ENCODE data around the gene TCP1.
"Not testable (repeated sequence)": the region's sequence is repeated elsewhere in the genome, so short reads cannot be mapped to it uniquely, and the experiment has no call there.

The TCP1 gene

DNA sequence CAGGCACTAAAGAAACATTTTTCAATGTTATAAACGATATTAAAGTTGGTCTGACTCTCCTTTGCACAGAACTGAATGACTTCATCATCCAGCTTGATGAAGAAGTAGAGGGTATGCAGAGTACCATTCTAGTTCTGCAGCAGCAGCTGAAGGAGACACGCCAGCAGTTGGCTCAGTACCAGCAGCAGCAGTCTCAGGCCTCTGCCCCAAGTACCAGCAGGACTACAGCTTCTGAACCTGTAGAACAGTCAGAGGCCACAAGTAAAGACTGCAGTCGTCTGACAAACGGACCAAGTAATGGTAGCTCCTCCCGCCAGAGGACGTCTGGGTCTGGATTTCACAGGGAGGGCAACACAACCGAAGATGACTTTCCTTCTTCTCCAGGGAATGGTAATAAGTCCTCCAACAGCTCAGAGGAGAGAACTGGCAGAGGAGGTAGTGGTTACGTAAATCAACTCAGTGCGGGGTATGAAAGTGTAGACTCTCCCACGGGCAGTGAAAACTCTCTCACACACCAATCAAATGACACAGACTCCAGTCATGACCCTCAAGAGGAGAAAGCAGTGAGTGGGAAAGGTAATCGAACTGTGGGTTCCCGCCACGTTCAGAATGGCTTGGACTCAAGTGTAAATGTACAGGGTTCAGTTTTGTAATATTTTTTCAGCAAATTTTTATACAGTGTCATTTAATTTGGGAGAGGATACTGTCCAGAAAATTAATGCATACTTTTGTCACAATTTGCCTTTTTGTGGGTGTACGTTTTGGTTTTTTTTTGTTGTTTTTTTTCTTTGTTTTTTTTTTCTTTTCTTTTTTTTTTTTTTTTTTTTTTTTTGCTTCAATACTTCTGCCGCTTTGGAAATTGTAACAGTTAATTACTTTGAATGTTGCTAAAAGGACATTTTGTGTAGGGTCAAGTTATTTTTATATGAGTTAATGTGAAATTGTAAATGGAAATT is 34.2 kb downstream of the TCP1 start:
- H3K4me2 ChIP-seq (ENCODE audit: low read length): no peak overlapping the region
- no peaks in the 10 kb centered on the region for H3K4me1 ChIP-seq (ENCODE audit: low read length)
- H3K27me3 ChIP-seq (ENCODE audit: low read depth, low read length): no peaks in the 10 kb centered on the region
- H3K9ac ChIP-seq (ENCODE audit: low read length): no peak overlapping the region
- peaks cover 15% of the 10 kb centered on the region; the same call in 1 of the 2 replicates for H3K79me2 ChIP-seq (ENCODE audit: low read length)
- no peak overlapping the region for H3K27ac ChIP-seq (ENCODE audit: low read length)
- no peaks in the 10 kb centered on the region for H4K20me1 ChIP-seq (ENCODE audit: insufficient read depth, low read length)
- no peaks in the 10 kb centered on the region for H3K9me3 ChIP-seq (ENCODE audit: insufficient read depth, low read length)
- H3K36me3 ChIP-seq (replicated peaks; ENCODE audit: low read depth, low read length): peaks cover 41% of the 10 kb centered on the region
- TF ChIP-seq CTCF (IDR thresholded peaks at IDR 0.05; ENCODE audit: low read depth, low read length) (no peak), EZH2phosphoT487 (IDR thresholded peaks at IDR 0.05; ENCODE audit: low read depth) (no peak)
- no peak overlapping the region for H2AFZ ChIP-seq (ENCODE audit: low read depth, low read length)
- no peak overlapping the region for H3K4me3 ChIP-seq (ENCODE audit: low read length)

- Histone ChIP-seq H3K9ac (ENCODE audit: low read length) (no peak overlapping the region), H3K27ac (ENCODE audit: low read length) (no peak overlapping the region), H3K27me3 (ENCODE audit: low read depth, low read length) (no peaks in the 10 kb centered on the region), H3K36me3 (replicated peaks; ENCODE audit: low read depth, low read length) (peaks cover 41% of the 10 kb centered on the region), H4K20me1 (ENCODE audit: insufficient read depth, low read length) (no peaks in the 10 kb centered on the region), H3K9me3 (ENCODE audit: insufficient read depth, low read length) (no peaks in the 10 kb centered on the region), H3K4me2 (ENCODE audit: low read length) (no peak overlapping the region), H3K4me1 (ENCODE audit: low read length) (no peaks in the 10 kb centered on the region), H2AFZ (ENCODE audit: low read depth, low read length) (no peak overlapping the region), H3K4me3 (ENCODE audit: low read length) (no peak overlapping the region), H3K79me2 (ENCODE audit: low read length) (peaks cover 15% of the 10 kb centered on the region; the same call in 1 of the 2 replicates)
- TF ChIP-seq EZH2phosphoT487 (IDR thresholded peaks at IDR 0.05; ENCODE audit: low read depth): no peak
- TF ChIP-seq CTCF (IDR thresholded peaks at IDR 0.05; ENCODE audit: low read depth, low read length): no peak
These were observed 35.0 kb downstream of the TCP1 start for GRCh38 chr6:159754401-159754800.

- Histone ChIP-seq H3K4me3 (ENCODE audit: low read length) (no peak overlapping the region), H3K36me3 (replicated peaks; ENCODE audit: low read depth, low read length) (peaks cover 36% of the 10 kb centered on the region), H2AFZ (ENCODE audit: low read depth, low read length) (no peak overlapping the region), H3K79me2 (ENCODE audit: low read length) (peaks cover 13% of the 10 kb centered on the region; the same call in 1 of the 2 replicates), H3K4me1 (ENCODE audit: low read length) (no peaks in the 10 kb centered on the region), H3K9me3 (ENCODE audit: insufficient read depth, low read length) (no peaks in the 10 kb centered on the region), H4K20me1 (ENCODE audit: insufficient read depth, low read length) (no peaks in the 10 kb centered on the region), H3K4me2 (ENCODE audit: low read length) (no peak overlapping the region), H3K9ac (ENCODE audit: low read length) (no peak overlapping the region), H3K27me3 (ENCODE audit: low read depth, low read length) (no peaks in the 10 kb centered on the region), H3K27ac (ENCODE audit: low read length) (no peak overlapping the region)
- TF ChIP-seq CTCF (IDR thresholded peaks at IDR 0.05; ENCODE audit: low read depth, low read length): no peak
- no peak for TF ChIP-seq EZH2phosphoT487 (IDR thresholded peaks at IDR 0.05; ENCODE audit: low read depth)
These were observed 36.1 kb downstream of the TCP1 start for GRCh38 chr6:159753081-159753872.

DNA sequence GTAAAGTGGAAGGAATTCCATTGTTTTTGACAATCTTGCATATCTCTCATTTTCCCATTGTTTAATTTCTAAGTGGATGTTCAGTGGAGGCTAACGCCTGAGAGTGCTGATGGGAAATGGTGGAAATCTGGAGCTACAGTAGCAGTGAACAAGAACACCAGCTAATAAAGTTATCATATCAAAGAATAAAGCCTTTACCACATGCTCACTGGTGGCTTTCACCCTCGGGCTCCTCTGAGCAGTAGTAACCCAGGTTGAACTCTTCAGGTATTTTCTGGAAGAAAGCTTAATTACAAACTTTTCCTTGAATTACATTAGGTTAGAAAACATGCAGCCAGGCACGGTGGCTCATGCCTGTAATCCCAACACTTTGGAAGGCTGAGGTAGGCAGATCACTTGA is 38.0 kb downstream of the TCP1 start:
- no peak for TF ChIP-seq EZH2phosphoT487 (IDR thresholded peaks at IDR 0.05; ENCODE audit: low read depth)
- H3K4me2 ChIP-seq (ENCODE audit: low read length): no peak overlapping the region
- peaks cover 10% of the 10 kb centered on the region; the same call in 1 of the 2 replicates for H3K79me2 ChIP-seq (ENCODE audit: low read length)
- no peak overlapping the region for H3K9ac ChIP-seq (ENCODE audit: low read length)
- H4K20me1 ChIP-seq (ENCODE audit: insufficient read depth, low read length): no peaks in the 10 kb centered on the region
- H3K9me3 ChIP-seq (ENCODE audit: insufficient read depth, low read length): no peaks in the 10 kb centered on the region
- H2AFZ ChIP-seq (ENCODE audit: low read depth, low read length): no peak overlapping the region
- no peak overlapping the region for H3K4me3 ChIP-seq (ENCODE audit: low read length)
- no peaks in the 10 kb centered on the region for H3K27me3 ChIP-seq (ENCODE audit: low read depth, low read length)
- no peaks in the 10 kb centered on the region for H3K4me1 ChIP-seq (ENCODE audit: low read length)
- peaks cover 31% of the 10 kb centered on the region for H3K36me3 ChIP-seq (replicated peaks; ENCODE audit: low read depth, low read length)
- no peak overlapping the region for H3K27ac ChIP-seq (ENCODE audit: low read length)

- H3K27me3 ChIP-seq (ENCODE audit: low read depth, low read length); H2AFZ ChIP-seq (ENCODE audit: low read depth, low read length); H3K4me1 ChIP-seq (ENCODE audit: low read length); H3K9ac ChIP-seq (ENCODE audit: low read length); H3K4me2 ChIP-seq (ENCODE audit: low read length); H3K27ac ChIP-seq (ENCODE audit: low read length); H3K9me3 ChIP-seq (ENCODE audit: insufficient read depth, low read length); H3K4me3 ChIP-seq (ENCODE audit: low read length); H4K20me1 ChIP-seq (ENCODE audit: insufficient read depth, low read length): not testable (repeated sequence)
- peaks cover 22% of the 10 kb centered on the region for H3K79me2 ChIP-seq (ENCODE audit: low read length)
- H3K36me3 ChIP-seq (replicated peaks; ENCODE audit: low read depth, low read length): peaks cover 37% of the 10 kb centered on the region
These were observed 41.3 kb downstream of the TCP1 start for GRCh38 chr6:159748127-159748526.

Data from OCI-LY3 (cell line).